SK-N-SH (cell line): ENCODE measurements around the gene GALNT18. TPM values are rescaled to one million over a fixed set of nuclear protein-coding genes. Genes with fewer than 3 reads are reported as not detected.
A peak's percentile ranks its signal among the peaks of the same experiment; 100 is the strongest.

Experiments used
- CTCF ChIA-PET: fragments of 300-600, 350-600 bp; formaldehyde crosslinking; extraction: SDS; loops from one replicate; lab custom pipeline; 2021; lab: Yijun Ruan, JAX
- POLR2A ChIA-PET: fragments of 350-600 bp; sonication (Branson Sonifier 250); formaldehyde crosslinking; extraction: SDS; loops from one replicate; lab custom pipeline; 2020; ENCODE audit warnings: antibody characterized with exemption, inconsistent platforms; lab: Yijun Ruan, JAX
- DNase-seq: peaks from one replicate; pipeline ENCODE4 v3.0.0; 2012
- H2AFZ ChIP-seq: fragments of 200-600 bp; sonication (generic); 2 replicates; pipeline ENCODE4 v1.8.1; 2016; ENCODE audit warnings: antibody characterized with exemption, mild to moderate bottlenecking, low read depth
- H3F3A ChIP-seq: fragments of 200-600 bp; sonication (generic); replicated peaks from 2 replicates; pipeline ENCODE3; 2016; ENCODE audit warnings: antibody characterized with exemption, mild to moderate bottlenecking; ENCODE audit not compliant: insufficient read depth
- H3K27ac ChIP-seq, 2 experiments: fragments of 200-500 bp in 1 of 2; fragments of 200-600 bp in 1 of 2; sonication (Bioruptor generic) in 1 of 2; sonication (generic), shearing (Covaris generic) in 1 of 2; 2 replicates each; pipeline versions ENCODE4 v1.5.1 to v1.6.1; 2014 to 2016; ENCODE audit warnings: low read depth in 2 of 2, inconsistent platforms in 1 of 2, low read length in 1 of 2, mild to moderate bottlenecking in 1 of 2, mixed read lengths in 1 of 2
- H3K27me3 ChIP-seq: fragments of 200-600 bp; sonication (generic), shearing (Covaris generic); 2 replicates; pipeline ENCODE4 v1.6.1; 2016; ENCODE audit warnings: mixed run types; ENCODE audit not compliant: insufficient read depth
- H3K36me3 ChIP-seq, 2 experiments: fragments of 200-500 bp in 1 of 2; fragments of 200-600 bp in 1 of 2; sonication (Bioruptor generic) in 1 of 2; sonication (generic) in 1 of 2; replicated peaks in 1 of 2; 2 replicates each; pipeline versions ENCODE3 to v1.5.1; 2014 to 2016; ENCODE audit warnings: low read length in 1 of 2, mild to moderate bottlenecking in 1 of 2; ENCODE audit not compliant: insufficient read depth in 2 of 2, control insufficient read depth in 1 of 2
- H3K4me1 ChIP-seq, 2 experiments: fragments of 200-500 bp in 1 of 2; fragments of 200-600 bp in 1 of 2; sonication (Bioruptor generic) in 1 of 2; sonication (generic), shearing (Covaris generic) in 1 of 2; 2 replicates each; pipeline versions ENCODE4 v1.5.1 to v1.6.1; 2014 to 2016; ENCODE audit warnings: low read depth in 1 of 2, low read length in 1 of 2, mixed run types in 1 of 2; ENCODE audit not compliant: insufficient read depth in 2 of 2, control insufficient read depth in 1 of 2
- H3K4me2 ChIP-seq: fragments of 200-600 bp; sonication (generic), shearing (Covaris generic); 2 replicates; pipeline ENCODE4 v1.6.1; 2017; ENCODE audit warnings: mixed run types
- H3K4me3 ChIP-seq, 2 experiments: fragments of 200-500 bp in 1 of 2; fragments of 200-600 bp in 1 of 2; sonication (Bioruptor generic) in 1 of 2; sonication (generic), shearing (Covaris generic) in 1 of 2; 2 replicates each; pipeline versions ENCODE4 v1.5.1 to v1.8.1; 2014 to 2016; ENCODE audit warnings: low read depth in 2 of 2, inconsistent platforms in 1 of 2, low read length in 1 of 2, mild to moderate bottlenecking in 1 of 2, mixed read lengths in 1 of 2, moderate library complexity in 1 of 2
- H3K79me2 ChIP-seq: fragments of 200-600 bp; sonication (generic); 2 replicates; pipeline ENCODE4 v1.8.1; 2017; ENCODE audit warnings: mild to moderate bottlenecking; ENCODE audit not compliant: insufficient read depth
- H3K9ac ChIP-seq: fragments of 200-600 bp; sonication (generic); 2 replicates; pipeline ENCODE4 v1.6.1; 2017; ENCODE audit warnings: mixed run types
- H3K9me2 ChIP-seq: fragments of 200-600 bp; sonication (generic); 2 replicates; pipeline ENCODE4 v1.6.1; 2017; ENCODE audit warnings: mixed run types
- H3K9me3 ChIP-seq: fragments of 200-600 bp; sonication (generic); 2 replicates; pipeline ENCODE4 v1.6.1; 2017; ENCODE audit warnings: mixed run types, mild to moderate bottlenecking, moderate library complexity
- H4K20me1 ChIP-seq: fragments of 200-600 bp; sonication (generic); 2 replicates; pipeline ENCODE4 v1.6.1; 2017; ENCODE audit warnings: mild to moderate bottlenecking, mixed run types; ENCODE audit not compliant: insufficient read depth
- CTCF ChIP-seq: fragments of 200-600 bp; sonication (generic); IDR thresholded peaks from 2 replicates; pipeline ENCODE4 v1.6.1; 2017; ENCODE audit warnings: antibody characterized with exemption, mild to moderate bottlenecking, moderate library complexity
- EP300 ChIP-seq, 2 experiments: IDR thresholded peaks; 2 replicates each; pipeline versions ENCODE4 v1.4.0 to v1.6.1; 2012; ENCODE audit warnings: borderline replicate concordance in 1 of 2, low read depth in 1 of 2, low read length in 1 of 2
- IRF3 ChIP-seq: fragments of 150-350 bp; IDR thresholded peaks from 2 replicates; pipeline ENCODE4 v1.6.1; 2016; ENCODE audit warnings: mild to moderate bottlenecking, low read depth, low read length
- JUND ChIP-seq: IDR thresholded peaks from 2 replicates; pipeline ENCODE4 v1.4.0; 2012
- MAX ChIP-seq: IDR thresholded peaks from 2 replicates; pipeline ENCODE4 v1.4.0; 2012; ENCODE audit warnings: low read depth
- MEF2A ChIP-seq: IDR thresholded peaks from 2 replicates; pipeline ENCODE4 v1.4.0; 2012; ENCODE audit warnings: low read depth, borderline replicate concordance
- MXI1 ChIP-seq: IDR thresholded peaks from 2 replicates; pipeline ENCODE4 v1.6.1; 2012; ENCODE audit warnings: mild to moderate bottlenecking, low read depth, low read length, improper control_type of control experiment
- NRF1 ChIP-seq: IDR thresholded peaks from 2 replicates; pipeline ENCODE4 v1.6.1; 2012; ENCODE audit warnings: low read depth, mild to moderate bottlenecking, low read length
- POLR2AphosphoS5 ChIP-seq: IDR thresholded peaks from 2 replicates; pipeline ENCODE4 v1.6.1; 2012; ENCODE audit warnings: low read depth, low read length
- RAD21 ChIP-seq: IDR thresholded peaks from 2 replicates; pipeline ENCODE4 v1.6.1; 2012; ENCODE audit warnings: mild to moderate bottlenecking, low read length
- REST ChIP-seq: IDR thresholded peaks from 2 replicates; pipeline ENCODE4 v1.6.1; 2012; ENCODE audit warnings: mild to moderate bottlenecking, low read depth, low read length, moderate library complexity
- RFX5 ChIP-seq: IDR thresholded peaks from 2 replicates; pipeline ENCODE4 v1.6.1; 2012; ENCODE audit warnings: mild to moderate bottlenecking, improper control_type of control experiment, low read length
- RXRA ChIP-seq: IDR thresholded peaks from 2 replicates; pipeline ENCODE4 v1.4.0; 2012; ENCODE audit warnings: low read depth, mild to moderate bottlenecking, borderline replicate concordance
- SIN3A ChIP-seq: IDR thresholded peaks from 2 replicates; pipeline ENCODE4 v1.6.1; 2012; ENCODE audit warnings: low read depth, mild to moderate bottlenecking, low read length, moderate library complexity, borderline replicate concordance
- SMC3 ChIP-seq: IDR thresholded peaks from 2 replicates; pipeline ENCODE4 v1.6.1; 2012; ENCODE audit warnings: low read depth, low read length, improper control_type of control experiment
- TAF1 ChIP-seq: IDR thresholded peaks from 2 replicates; pipeline ENCODE4 v1.6.1; 2012; ENCODE audit warnings: low read depth, mild to moderate bottlenecking, low read length, moderate library complexity, borderline replicate concordance
- TEAD4 ChIP-seq: IDR thresholded peaks from 2 replicates; pipeline ENCODE4 v1.4.0; 2012; ENCODE audit warnings: mild to moderate bottlenecking, borderline replicate concordance; ENCODE audit not compliant: insufficient read depth
- USF1 ChIP-seq: IDR thresholded peaks from 2 replicates; pipeline ENCODE4 v1.4.0; 2012; ENCODE audit warnings: low read depth, borderline replicate concordance
- USF2 ChIP-seq: fragments of 150-350 bp; IDR thresholded peaks from 2 replicates; pipeline ENCODE4 v1.6.1; 2017; ENCODE audit warnings: antibody characterized with exemption, low read length, low read depth, borderline replicate concordance
- ZBTB33 ChIP-seq: IDR thresholded peaks from 2 replicates; pipeline ENCODE4 v1.4.0; 2012; ENCODE audit warnings: low read depth, borderline replicate concordance
- WGBS: methylation state at CpG from one replicate; pipeline ENCODE4 v1.1.6; 2017; ENCODE audit warnings: low lambda C conversion rate; 5-methylcytosine and 5-hydroxymethylcytosine counted together
- polyA plus RNA-seq, 3 experiments: library from polyadenylated mRNA; depleted of rRNA; stranded (reverse); fragments of >200 nt; gene quantifications; 2 replicates each; pipeline ENCODE4 v1.2.3, GENCODE V29; 2012

Gene GALNT18
- 0.37 and 0.64 TPM in 2 replicates for polyA plus RNA-seq (2012; rRNA removed)
- 0.28 and 0.54 TPM in 2 replicates for polyA plus RNA-seq (2012; cell fraction: cytosol; rRNA removed)
- 0.12 and 0.25 TPM in 2 replicates for polyA plus RNA-seq (2012; cell fraction: nucleus; rRNA removed)

- Histone ChIP-seq H3K9me2 (no peaks in the 10 kb centered on the region), H3K36me3 (no peaks in the 10 kb centered on the region), H3K27ac (no peak within 1 kb of the TSS; a peak in 1 of 4 replicates), H3K4me3 (peak within 1 kb of the TSS; percentile 56 to 69), H3K4me2 (peak within 1 kb of the TSS; percentile 96), H3F3A (no peaks in the 10 kb centered on the region), H3K9me3 (no peaks in the 10 kb centered on the region), H3K9ac (no peak within 1 kb of the TSS), H3K27me3 (peaks cover 37% of the 10 kb centered on the region), H3K79me2 (no peaks in the 10 kb centered on the region), H4K20me1 (no peaks in the 10 kb centered on the region), H3K4me1 (peaks cover 0 to 26% of the 10 kb centered on the region in 2 experiments; a peak in 1 of 4 replicates), H2AFZ (peak within 1 kb of the TSS; percentile 83)
- CTCF ChIA-PET = interaction anchor here (0.6 to 2.4 kb wide), 21 partner anchors 9 to 688 kb away, joined by 3 to 10 read pairs (median 3); no protein-coding TSS in a partner anchor
- POLR2A ChIA-PET = interaction anchor here (0.7 to 1.9 kb wide), 5 partner anchors 8 to 279 kb away, joined by 3 to 6 read pairs (median 3); no protein-coding TSS in a partner anchor
- 2% methylated on average over 31 of the region's 71 CpGs for WGBS
- DNase-seq = peak; percentile 100
- no peak for TF ChIP-seq REST
- no peak for TF ChIP-seq USF2
- no peak for TF ChIP-seq TEAD4
- TF ChIP-seq SIN3A = no peak
- TF ChIP-seq USF1 = no peak
- 0 out of 2 replicates have a peak, but pooled peaks have one; percentile 5 for TF ChIP-seq NRF1
- no peak for TF ChIP-seq EP300 (IDR thresholded peaks at IDR 0.05; ENCODE audit: borderline replicate concordance in 1 of 2, low read depth in 1 of 2, low read length in 1 of 2)
- TF ChIP-seq SMC3 = no peak
- TF ChIP-seq RAD21 = peak; percentile 23; the same call in 1 of the 2 replicates
- TF ChIP-seq TAF1 = no peak
- TF ChIP-seq MEF2A = no peak
- no peak for TF ChIP-seq MXI1
- TF ChIP-seq POLR2AphosphoS5 = no peak
- no peak for TF ChIP-seq ZBTB33
- no peak for TF ChIP-seq JUND
- TF ChIP-seq MAX = no peak
- TF ChIP-seq CTCF = peak; percentile 35
- peak; percentile 51 for TF ChIP-seq IRF3
- TF ChIP-seq RXRA = no peak
- 0 out of 2 replicates have a peak, but pooled peaks have one; percentile 25 for TF ChIP-seq RFX5
Observed at GRCh38 chr11:11621573-11622339, at the start of gene GALNT18. GALNT18 (minus strand) TSS chr11:11622005.
